ENCODE measurements around the gene DRC7. TPM values are rescaled to one million over a fixed set of nuclear protein-coding genes. Genes with fewer than 3 reads are reported as not detected.

Gene DRC7
- total and polyA plus RNA-seq, 2 donors = 0.32 to 0.33 TPM

DNA sequence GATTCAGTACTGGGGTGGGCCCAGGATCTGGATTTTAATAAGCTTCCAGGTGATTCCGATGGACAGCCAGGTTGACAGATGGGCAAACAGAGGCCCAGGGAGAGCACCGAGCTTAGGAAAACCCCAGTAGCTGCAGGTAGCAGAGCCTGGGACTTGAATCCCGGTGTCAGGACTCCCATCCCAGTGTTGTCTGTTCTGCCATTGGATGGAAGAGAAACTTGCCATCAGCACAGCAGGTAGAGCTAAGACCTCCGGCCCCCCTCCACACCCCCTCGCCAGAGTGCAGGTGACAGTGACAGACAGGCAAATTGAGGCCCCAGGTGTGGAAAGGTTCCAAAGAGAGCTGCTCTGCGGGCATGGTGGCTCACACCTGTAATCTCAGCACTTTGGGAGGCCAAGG, 53.4 kb downstream of the DRC7 start:
- Histone ChIP-seq H3K4me3 (ENCODE audit: low read length in 2 of 2) (no peak overlapping the region), H3K36me3 (ENCODE audit: control insufficient read depth in 2 of 2, insufficient read depth in 2 of 2, low read length in 1 of 2) (peaks cover 9 to 46% of the 10 kb centered on the region in 2 donors), H3K27ac (ENCODE audit: low read depth in 1 of 2, low read length in 1 of 2) (no peak overlapping the region), H3K4me1 (ENCODE audit: control insufficient read depth in 2 of 2, insufficient read depth in 2 of 2, low read length in 2 of 2) (no peaks in the 10 kb centered on the region), H3K9me3 (ENCODE audit: control insufficient read depth in 2 of 2, insufficient read depth in 1 of 2, low read length in 1 of 2) (no peaks in the 10 kb centered on the region), H3K27me3 (ENCODE audit: control insufficient read depth in 2 of 2, insufficient read depth in 1 of 2, low read length in 1 of 2) (no peaks in the 10 kb centered on the region)
- DNase-seq (ENCODE audit: low read depth in 6 of 9, low spot score in 9 of 9) = no peak
- WGBS = 97% methylated on average over 6 of the region's 6 CpGs

DNA sequence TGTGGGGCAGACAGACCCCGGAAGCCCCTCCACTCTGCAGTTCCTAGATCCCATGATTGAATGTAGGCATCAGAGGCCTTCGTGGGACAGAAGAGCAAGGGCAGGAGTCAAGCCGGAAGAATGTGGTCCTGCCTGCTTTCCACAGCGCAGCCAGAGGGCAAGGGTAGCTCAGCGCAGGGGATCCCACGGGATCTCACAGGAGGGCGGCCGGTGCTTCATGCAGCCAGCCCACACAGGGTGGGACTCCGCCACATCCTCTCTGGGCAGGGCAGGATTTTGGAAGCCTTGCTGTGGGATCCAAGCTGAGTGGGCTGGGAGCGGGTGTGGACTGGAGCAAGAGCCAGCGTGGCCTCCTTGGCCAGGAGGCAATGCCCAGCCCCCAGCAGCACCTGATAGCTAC, 54.0 kb downstream of the DRC7 start:
- WGBS = 95% methylated on average over 11 of the region's 11 CpGs
- Histone ChIP-seq H3K27me3 (ENCODE audit: control insufficient read depth in 2 of 2, insufficient read depth in 1 of 2, low read length in 1 of 2) (no peaks in the 10 kb centered on the region), H3K9me3 (ENCODE audit: control insufficient read depth in 2 of 2, insufficient read depth in 1 of 2, low read length in 1 of 2) (no peaks in the 10 kb centered on the region), H3K27ac (ENCODE audit: low read depth in 1 of 2, low read length in 1 of 2) (no peak overlapping the region), H3K4me1 (ENCODE audit: control insufficient read depth in 2 of 2, insufficient read depth in 2 of 2, low read length in 2 of 2) (no peaks in the 10 kb centered on the region), H3K36me3 (ENCODE audit: control insufficient read depth in 2 of 2, insufficient read depth in 2 of 2, low read length in 1 of 2) (peaks cover 9 to 44% of the 10 kb centered on the region in 2 donors), H3K4me3 (ENCODE audit: low read length in 2 of 2) (no peak overlapping the region)
- DNase-seq (ENCODE audit: low read depth in 6 of 9, low spot score in 9 of 9) = no peak

DNA sequence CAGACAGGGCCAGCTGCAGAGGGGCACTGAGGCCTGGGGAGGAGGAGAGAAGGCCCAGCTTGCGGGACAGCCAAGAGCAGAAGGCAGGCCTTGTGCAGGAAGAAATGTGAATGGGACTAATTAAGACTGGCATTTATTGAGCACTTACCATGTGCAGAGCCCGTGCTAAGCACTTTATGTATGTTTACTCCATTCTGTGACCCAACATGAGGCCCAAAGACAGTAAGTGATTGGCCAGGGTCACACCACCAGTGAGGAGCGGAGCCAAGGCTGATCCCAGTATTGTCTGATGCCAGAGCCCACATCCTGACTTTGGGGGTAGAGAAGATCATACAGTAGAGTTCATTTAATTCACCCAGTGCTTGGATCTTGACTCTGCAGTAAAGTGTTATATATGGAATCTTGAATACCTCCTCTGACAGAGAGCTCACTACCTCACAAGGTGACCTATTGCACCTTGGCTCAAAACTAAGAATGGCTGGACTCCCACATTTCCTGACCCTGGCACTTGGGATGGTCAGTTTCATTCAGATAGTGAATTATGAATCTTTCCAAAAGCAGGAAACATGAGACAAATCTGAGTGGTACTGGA, 54.6 kb downstream of the DRC7 start:
- Histone ChIP-seq H3K4me1 (ENCODE audit: control insufficient read depth in 2 of 2, insufficient read depth in 2 of 2, low read length in 2 of 2) (no peaks in the 10 kb centered on the region), H3K9me3 (ENCODE audit: control insufficient read depth in 2 of 2, insufficient read depth in 1 of 2, low read length in 1 of 2) (no peaks in the 10 kb centered on the region), H3K4me3 (ENCODE audit: low read length in 2 of 2) (no peak overlapping the region), H3K27ac (ENCODE audit: low read depth in 1 of 2, low read length in 1 of 2) (no peak overlapping the region), H3K27me3 (ENCODE audit: control insufficient read depth in 2 of 2, insufficient read depth in 1 of 2, low read length in 1 of 2) (no peaks in the 10 kb centered on the region), H3K36me3 (ENCODE audit: control insufficient read depth in 2 of 2, insufficient read depth in 2 of 2, low read length in 1 of 2) (peaks cover 13 to 48% of the 10 kb centered on the region in 2 donors)
- 99% methylated on average over 3 of the region's 3 CpGs for WGBS
- no peak for DNase-seq (ENCODE audit: low read depth in 6 of 9, low spot score in 9 of 9)

DNA sequence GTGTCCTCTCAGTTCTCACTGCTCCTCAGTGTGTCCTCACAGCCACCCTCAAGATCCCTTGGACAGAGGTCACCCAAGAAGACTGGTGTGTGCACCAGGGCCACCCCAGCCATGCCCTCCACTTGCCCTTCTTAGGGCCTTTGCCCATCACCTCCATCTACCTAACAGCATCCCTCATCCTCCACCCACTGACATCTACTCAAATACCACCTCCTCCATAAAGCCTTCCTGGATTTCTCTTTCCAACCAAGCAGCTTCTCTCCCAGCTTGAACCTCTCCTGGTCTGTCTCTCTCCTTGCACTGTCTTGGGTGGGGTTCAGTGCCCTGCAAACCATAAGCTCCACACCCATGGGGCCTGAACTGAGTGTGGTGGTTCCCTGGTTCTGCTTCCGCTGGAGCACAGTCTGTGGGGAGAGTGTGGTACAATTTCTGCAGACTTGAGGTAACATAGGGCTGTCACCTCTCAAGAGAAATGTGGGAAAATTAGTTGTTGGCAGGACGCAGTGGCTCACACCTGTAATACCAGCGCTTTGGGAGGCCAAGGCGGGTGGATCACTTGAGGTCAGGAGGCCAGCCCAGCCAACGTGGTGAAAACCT, 55.3 kb downstream of the DRC7 start:
- Histone ChIP-seq H3K4me3 (ENCODE audit: low read length in 2 of 2) (no peak overlapping the region), H3K27me3 (ENCODE audit: control insufficient read depth in 2 of 2, insufficient read depth in 1 of 2, low read length in 1 of 2) (no peaks in the 10 kb centered on the region), H3K4me1 (ENCODE audit: control insufficient read depth in 2 of 2, insufficient read depth in 2 of 2, low read length in 2 of 2) (no peaks in the 10 kb centered on the region), H3K9me3 (ENCODE audit: control insufficient read depth in 2 of 2, insufficient read depth in 1 of 2, low read length in 1 of 2) (no peaks in the 10 kb centered on the region), H3K27ac (ENCODE audit: low read depth in 1 of 2, low read length in 1 of 2) (no peak overlapping the region), H3K36me3 (ENCODE audit: control insufficient read depth in 2 of 2, insufficient read depth in 2 of 2, low read length in 1 of 2) (peaks cover 13 to 50% of the 10 kb centered on the region in 2 donors)
- no peak for DNase-seq (ENCODE audit: low read depth in 6 of 9, low spot score in 9 of 9)
- WGBS = 94% methylated on average over 5 of the region's 5 CpGs

DNA sequence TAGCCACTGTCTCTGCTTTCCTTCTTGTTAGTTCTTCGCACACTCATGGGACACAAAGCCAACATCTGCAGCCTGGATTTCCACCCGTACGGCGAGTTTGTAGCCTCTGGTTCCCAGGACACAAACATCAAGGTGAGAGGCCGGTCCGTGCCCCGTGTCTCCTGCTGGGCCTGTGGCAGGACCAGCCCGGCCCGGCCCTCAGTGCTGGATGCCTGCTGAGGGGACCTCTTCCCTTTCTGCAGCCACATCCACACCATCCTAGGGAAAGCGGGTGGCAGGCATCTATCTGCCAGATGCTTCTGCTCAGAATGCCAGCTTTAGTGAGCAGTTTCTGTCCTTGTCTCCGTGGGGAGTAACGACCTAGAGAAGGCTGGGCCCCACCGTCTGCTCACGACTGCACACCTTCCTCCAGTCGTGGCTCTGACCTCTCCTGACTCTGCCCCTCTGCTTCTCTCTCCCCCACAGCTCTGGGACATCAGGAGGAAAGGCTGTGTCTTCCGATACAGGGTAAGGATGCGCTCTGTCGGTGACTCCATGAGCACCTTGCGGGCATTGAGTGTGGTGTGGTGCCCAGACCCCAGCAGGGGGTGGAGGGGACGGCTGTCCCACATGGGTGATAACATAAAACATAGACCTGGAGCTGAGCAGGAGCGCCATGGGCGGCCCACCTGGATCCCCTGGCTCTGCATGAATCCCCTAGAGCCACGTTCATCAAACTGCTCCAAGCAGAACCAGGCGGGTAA, 56.4 kb downstream of the DRC7 start:
- H3K4me1 ChIP-seq (ENCODE audit: control insufficient read depth in 2 of 2, insufficient read depth in 2 of 2, low read length in 2 of 2) = no peaks in the 10 kb centered on the region
- H3K9me3 ChIP-seq (ENCODE audit: control insufficient read depth in 2 of 2, insufficient read depth in 1 of 2, low read length in 1 of 2) = no peaks in the 10 kb centered on the region
- H3K27ac ChIP-seq (ENCODE audit: low read depth in 1 of 2, low read length in 1 of 2) = no peak overlapping the region
- no peak for DNase-seq (ENCODE audit: low read depth in 6 of 9, low spot score in 9 of 9)
- WGBS = 98% methylated on average over 24 of the region's 24 CpGs
- no peak overlapping the region for H3K4me3 ChIP-seq (ENCODE audit: low read length in 2 of 2)
- peaks cover 18 to 60% of the 10 kb centered on the region in 2 donors for H3K36me3 ChIP-seq (ENCODE audit: control insufficient read depth in 2 of 2, insufficient read depth in 2 of 2, low read length in 1 of 2)
- no peaks in the 10 kb centered on the region for H3K27me3 ChIP-seq (ENCODE audit: control insufficient read depth in 2 of 2, insufficient read depth in 1 of 2, low read length in 1 of 2)

DNA sequence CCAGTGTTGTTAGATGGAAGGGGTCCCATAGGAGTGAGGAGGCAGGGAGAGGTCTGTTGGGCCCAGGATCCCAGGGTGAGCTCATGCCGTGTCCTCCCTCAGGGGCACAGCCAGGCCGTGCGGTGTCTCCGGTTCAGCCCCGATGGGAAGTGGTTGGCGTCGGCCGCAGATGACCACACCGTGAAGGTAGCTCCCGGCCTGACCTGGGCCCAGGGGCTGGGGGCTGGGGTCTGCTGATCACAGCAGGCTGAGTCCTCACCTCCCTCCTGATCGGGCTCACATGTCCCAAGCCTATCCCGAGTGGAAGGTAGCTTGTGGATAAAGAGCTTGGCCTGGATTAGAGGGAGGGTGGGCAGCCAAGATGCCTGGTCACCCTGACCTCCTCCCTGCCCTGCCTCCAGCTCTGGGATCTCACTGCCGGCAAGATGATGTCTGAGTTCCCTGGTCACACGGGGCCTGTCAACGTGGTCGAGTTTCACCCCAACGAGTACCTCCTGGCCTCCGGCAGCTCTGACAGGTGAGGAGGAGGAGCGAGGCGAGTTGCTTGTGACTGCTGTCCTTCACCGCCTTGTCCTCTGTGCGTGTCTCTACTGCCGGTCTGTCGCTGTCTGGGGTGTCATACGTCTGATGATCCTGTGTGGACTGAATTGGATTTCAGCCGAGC, 57.1 kb downstream of the DRC7 start:
- H3K36me3 ChIP-seq (ENCODE audit: control insufficient read depth in 2 of 2, insufficient read depth in 2 of 2, low read length in 1 of 2) = peaks cover 18 to 60% of the 10 kb centered on the region in 2 donors

DNA sequence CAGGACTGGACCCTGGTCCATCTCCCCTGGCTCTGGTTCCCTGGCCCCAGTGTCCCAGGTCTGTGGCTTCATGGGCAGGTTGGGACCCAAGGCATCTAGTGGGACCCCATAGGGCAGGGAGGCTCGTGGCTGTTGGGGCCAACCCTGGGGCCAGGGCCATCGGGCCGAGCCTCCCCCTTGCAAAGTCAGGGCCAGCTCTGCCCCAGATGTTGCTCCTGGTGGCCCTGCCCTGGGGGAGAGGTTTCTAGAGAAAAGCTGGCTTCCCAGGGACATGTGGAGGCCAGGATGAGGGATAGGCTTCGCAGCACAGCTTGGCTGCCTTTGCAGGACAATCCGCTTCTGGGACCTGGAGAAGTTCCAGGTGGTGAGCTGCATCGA, 57.6 kb downstream of the DRC7 start:
- WGBS = 78% methylated on average over 6 of the region's 6 CpGs
- H3K36me3 ChIP-seq (ENCODE audit: control insufficient read depth in 2 of 2, insufficient read depth in 2 of 2, low read length in 1 of 2) = peaks cover 18 to 59% of the 10 kb centered on the region in 2 donors

More for the DNA sequence above, 57.1 kb downstream of the DRC7 start:
- Histone ChIP-seq H3K27ac (ENCODE audit: low read depth in 1 of 2, low read length in 1 of 2) (no peak overlapping the region), H3K27me3 (ENCODE audit: control insufficient read depth in 2 of 2, insufficient read depth in 1 of 2, low read length in 1 of 2) (no peaks in the 10 kb centered on the region), H3K4me3 (ENCODE audit: low read length in 2 of 2) (no peak overlapping the region), H3K9me3 (ENCODE audit: control insufficient read depth in 2 of 2, insufficient read depth in 1 of 2, low read length in 1 of 2) (no peaks in the 10 kb centered on the region), H3K4me1 (ENCODE audit: control insufficient read depth in 2 of 2, insufficient read depth in 2 of 2, low read length in 2 of 2) (no peaks in the 10 kb centered on the region)
- 97% methylated on average over 26 of the region's 26 CpGs for WGBS
- DNase-seq (ENCODE audit: low read depth in 6 of 9, low spot score in 9 of 9) = no peak

DNA sequence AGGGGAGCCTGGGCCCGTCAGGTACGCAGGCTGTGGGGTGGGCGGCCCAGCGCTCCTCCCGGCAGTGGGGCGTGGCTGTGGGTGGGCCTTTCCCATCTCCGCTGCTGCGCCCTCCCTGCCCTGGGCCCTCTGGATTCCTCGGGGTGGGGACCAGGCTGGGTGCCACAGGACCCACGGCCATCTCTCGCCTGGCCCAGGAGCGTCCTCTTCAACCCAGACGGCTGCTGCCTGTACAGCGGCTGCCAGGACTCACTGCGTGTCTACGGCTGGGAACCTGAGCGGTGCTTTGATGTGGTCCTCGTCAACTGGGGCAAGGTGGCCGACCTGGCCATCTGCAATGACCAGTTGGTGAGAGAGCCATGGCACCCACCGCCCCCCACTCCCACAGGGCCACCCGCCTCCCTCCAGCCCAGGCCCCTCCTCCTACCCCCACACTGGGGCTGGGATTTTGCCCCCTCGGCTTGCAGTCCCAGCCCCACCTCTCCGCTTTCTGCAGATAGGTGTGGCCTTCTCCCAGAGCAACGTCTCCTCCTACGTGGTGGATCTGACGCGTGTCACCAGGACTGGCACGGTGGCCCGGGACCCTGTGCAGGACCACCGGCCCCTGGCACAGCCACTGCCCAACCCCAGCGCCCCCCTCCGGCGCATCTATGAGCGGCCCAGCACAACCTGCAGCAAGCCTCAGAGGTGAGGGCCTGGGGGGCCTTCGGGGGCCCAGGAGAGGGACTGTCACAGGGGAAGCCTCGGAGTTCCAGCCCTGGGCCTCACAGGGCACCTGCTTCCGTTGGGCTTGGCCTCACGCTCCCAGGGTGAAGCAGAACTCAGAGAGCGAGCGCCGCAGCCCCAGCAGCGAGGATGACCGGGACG, 58.2 kb downstream of the DRC7 start:
- no peaks in the 10 kb centered on the region for H3K27me3 ChIP-seq (ENCODE audit: control insufficient read depth in 2 of 2, insufficient read depth in 1 of 2, low read length in 1 of 2)
- no peak overlapping the region for H3K27ac ChIP-seq (ENCODE audit: low read depth in 1 of 2, low read length in 1 of 2)
- DNase-seq (ENCODE audit: low read depth in 6 of 9, low spot score in 9 of 9) = no peak
- H3K36me3 ChIP-seq (ENCODE audit: control insufficient read depth in 2 of 2, insufficient read depth in 2 of 2, low read length in 1 of 2) = peaks cover 19 to 52% of the 10 kb centered on the region in 2 donors
- H3K4me3 ChIP-seq (ENCODE audit: low read length in 2 of 2) = no peak overlapping the region
- 94% methylated on average over 44 of the region's 44 CpGs for WGBS
- no peaks in the 10 kb centered on the region for H3K9me3 ChIP-seq (ENCODE audit: control insufficient read depth in 2 of 2, insufficient read depth in 1 of 2, low read length in 1 of 2)
- H3K4me1 ChIP-seq (ENCODE audit: control insufficient read depth in 2 of 2, insufficient read depth in 2 of 2, low read length in 2 of 2) = no peaks in the 10 kb centered on the region

More for the DNA sequence above, 57.6 kb downstream of the DRC7 start:
- Histone ChIP-seq H3K4me1 (ENCODE audit: control insufficient read depth in 2 of 2, insufficient read depth in 2 of 2, low read length in 2 of 2) (no peaks in the 10 kb centered on the region), H3K27ac (ENCODE audit: low read depth in 1 of 2, low read length in 1 of 2) (no peak overlapping the region), H3K27me3 (ENCODE audit: control insufficient read depth in 2 of 2, insufficient read depth in 1 of 2, low read length in 1 of 2) (no peaks in the 10 kb centered on the region), H3K9me3 (ENCODE audit: control insufficient read depth in 2 of 2, insufficient read depth in 1 of 2, low read length in 1 of 2) (no peaks in the 10 kb centered on the region), H3K4me3 (ENCODE audit: low read length in 2 of 2) (no peak overlapping the region)
- peak in 1 of 9 donors; percentile 9 for DNase-seq (ENCODE audit: low read depth in 6 of 9, low spot score in 9 of 9)
